ENCODE data around the gene PHACTR1.

The PHACTR1 gene

GRCh38 chr6:12844284-12845223 lies 128.0 kb downstream of the PHACTR1 start:
- DNase-seq (ENCODE audit: low read depth in 2 of 2, low spot score in 1 of 2): no peak

GRCh38 chr6:12845224-12846004 lies 128.8 kb downstream of the PHACTR1 start:
- DNase-seq (ENCODE audit: low read depth in 2 of 2, low spot score in 1 of 2): no peak

GRCh38 chr6:12848964-12849808 lies 132.6 kb downstream of the PHACTR1 start:
- no peak for DNase-seq (ENCODE audit: low read depth in 2 of 2, low spot score in 1 of 2)

- no peak for DNase-seq (ENCODE audit: low read depth in 2 of 2, low spot score in 1 of 2)
Measured at GRCh38 chr6:12849809-12850198, 133.2 kb downstream of the PHACTR1 start.

GRCh38 chr6:12851123-12851695 lies 134.6 kb downstream of the PHACTR1 start:
- DNase-seq (ENCODE audit: low read depth in 2 of 2, low spot score in 1 of 2): no peak

GRCh38 chr6:12861603-12862002 lies 145.0 kb downstream of the PHACTR1 start:
- DNase-seq (ENCODE audit: low read depth in 2 of 2, low spot score in 1 of 2): no peak

GRCh38 chr6:12865117-12865516 lies 148.6 kb downstream of the PHACTR1 start:
- DNase-seq (ENCODE audit: low read depth in 2 of 2, low spot score in 1 of 2): no peak

- no peak for DNase-seq (ENCODE audit: low read depth in 2 of 2, low spot score in 1 of 2)
Measured at GRCh38 chr6:12865671-12866181, 149.2 kb downstream of the PHACTR1 start.

GRCh38 chr6:12866422-12867029 lies 150.0 kb downstream of the PHACTR1 start:
- DNase-seq (ENCODE audit: low read depth in 2 of 2, low spot score in 1 of 2): no peak

GRCh38 chr6:12869816-12870432 lies 153.4 kb downstream of the PHACTR1 start:
- no peak for DNase-seq (ENCODE audit: low read depth in 2 of 2, low spot score in 1 of 2)

GRCh38 chr6:12873691-12874090 lies 157.1 kb downstream of the PHACTR1 start:
- DNase-seq (ENCODE audit: low read depth in 2 of 2, low spot score in 1 of 2): no peak

- no peak for DNase-seq (ENCODE audit: low read depth in 2 of 2, low spot score in 1 of 2)
Measured at GRCh38 chr6:12875051-12875450, 158.5 kb downstream of the PHACTR1 start.

- no peak for DNase-seq (ENCODE audit: low read depth in 2 of 2, low spot score in 1 of 2)
Measured at GRCh38 chr6:12878741-12879140, 162.2 kb downstream of the PHACTR1 start.

GRCh38 chr6:12882761-12883290 lies 166.3 kb downstream of the PHACTR1 start:
- DNase-seq (ENCODE audit: low read depth in 2 of 2, low spot score in 1 of 2): no peak

- DNase-seq (ENCODE audit: low read depth in 2 of 2, low spot score in 1 of 2): no peak
Measured at GRCh38 chr6:12884983-12885382, 168.4 kb downstream of the PHACTR1 start.

- DNase-seq (ENCODE audit: low read depth in 2 of 2, low spot score in 1 of 2): no peak
Measured at GRCh38 chr6:12886961-12887775, 170.6 kb downstream of the PHACTR1 start.

- DNase-seq (ENCODE audit: low read depth in 2 of 2, low spot score in 1 of 2): no peak
Measured at GRCh38 chr6:12890171-12890790, 173.7 kb downstream of the PHACTR1 start.

GRCh38 chr6:12891595-12891994 lies 175.0 kb downstream of the PHACTR1 start:
- DNase-seq (ENCODE audit: low read depth in 2 of 2, low spot score in 1 of 2): no peak
